Mesodermal cell (in vitro differentiated cells): ENCODE measurements around the gene FGFBP2.
"Not testable (repeated sequence)": the region's sequence is repeated elsewhere in the genome, so short reads cannot be mapped to it uniquely, and the experiment has no call there.

Experiments
- H3K27ac ChIP-seq: 2 replicates; pipeline ENCODE4 v1.7.0; 2013; ENCODE audit warnings: mild to moderate bottlenecking, low read depth, low read length, moderate library complexity; ENCODE audit not compliant: severe bottlenecking
- H3K36me3 ChIP-seq: 2 replicates; pipeline ENCODE4 v1.7.1; 2013; ENCODE audit warnings: mild to moderate bottlenecking, low read length, moderate library complexity; ENCODE audit not compliant: control insufficient read depth, insufficient read depth
- H3K4me1 ChIP-seq: one replicate; pipeline ENCODE4 v1.7.1; 2013; ENCODE audit warnings: mild to moderate bottlenecking, low read length; ENCODE audit not compliant: insufficient read depth, control insufficient read depth, poor library complexity, severe bottlenecking
- H3K4me3 ChIP-seq: 2 replicates; pipeline ENCODE4 v1.7.0; 2013; ENCODE audit warnings: low read length, control low read depth, mild to moderate bottlenecking; ENCODE audit not compliant: insufficient read depth, poor library complexity, severe bottlenecking; ENCODE audit errors: extremely low read depth
- H3K9me3 ChIP-seq: 2 replicates; pipeline ENCODE4 v1.7.1; 2013; ENCODE audit warnings: mild to moderate bottlenecking, low read length, moderate library complexity; ENCODE audit not compliant: control insufficient read depth
- WGBS, 2 experiments: methylation state at CpG; one replicate each; pipeline ENCODE4 v1.1.5; 2013; ENCODE audit warnings: missing lambda C conversion rate in 2 of 2; ENCODE audit not compliant: insufficient coverage in 2 of 2; 5-methylcytosine and 5-hydroxymethylcytosine counted together

FGFBP2 gene

DNA sequence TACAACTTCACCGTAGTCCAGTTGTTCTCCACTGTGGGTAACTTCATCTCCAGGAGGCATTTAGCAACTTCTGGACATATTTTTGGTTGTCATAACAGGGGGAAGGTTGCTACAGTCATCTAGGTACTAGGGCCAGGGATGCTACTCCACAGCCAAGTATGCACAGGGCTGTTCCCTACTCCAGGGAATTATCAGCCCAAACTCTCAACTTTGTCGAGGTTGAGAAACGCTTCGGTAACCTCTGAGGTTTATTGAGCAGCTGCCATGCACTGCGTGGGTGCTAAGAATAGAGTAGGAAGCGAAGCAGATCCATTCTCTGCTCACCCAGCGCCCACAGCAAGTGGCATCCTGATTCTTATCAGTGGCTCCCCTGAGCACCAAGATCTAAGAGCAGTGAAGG is 32.7 kb downstream of the FGFBP2 start:
- H3K9me3 ChIP-seq: no peaks in the 10 kb centered on the region
- no peaks in the 10 kb centered on the region for H3K36me3 ChIP-seq
- no peak overlapping the region for H3K4me3 ChIP-seq
- no peak overlapping the region for H3K27ac ChIP-seq
- no peaks in the 10 kb centered on the region for H3K4me1 ChIP-seq
- 96 to 100% methylated on average over 4 to 6 of the region's 7 CpGs for WGBS, 2 experiments

DNA sequence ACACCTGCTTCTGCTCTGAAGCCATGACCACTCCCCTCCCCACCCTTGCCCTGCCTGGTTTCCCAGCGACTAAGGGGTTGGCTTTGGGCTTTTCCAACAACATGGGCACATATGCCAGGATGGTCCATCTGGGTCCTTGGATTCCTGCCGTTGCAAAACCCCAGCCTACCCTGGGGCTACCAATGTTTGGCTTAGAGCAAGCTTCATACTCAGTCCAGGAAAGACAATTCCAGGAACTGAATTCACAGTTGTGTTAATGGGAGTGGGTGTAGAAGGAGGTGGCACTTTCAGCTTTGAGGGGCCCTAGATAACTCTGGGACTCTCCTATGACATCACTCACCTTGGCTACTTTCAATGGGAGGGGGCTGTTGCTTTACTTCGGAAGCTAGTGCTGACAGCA is 33.4 kb downstream of the FGFBP2 start:
- WGBS, 2 experiments: 88 to 90% methylated on average over 2 of the region's 3 CpGs
- H3K9me3 ChIP-seq: no peaks in the 10 kb centered on the region
- no peak overlapping the region for H3K4me3 ChIP-seq
- no peaks in the 10 kb centered on the region for H3K36me3 ChIP-seq
- H3K4me1 ChIP-seq: no peaks in the 10 kb centered on the region
- no peak overlapping the region for H3K27ac ChIP-seq

DNA sequence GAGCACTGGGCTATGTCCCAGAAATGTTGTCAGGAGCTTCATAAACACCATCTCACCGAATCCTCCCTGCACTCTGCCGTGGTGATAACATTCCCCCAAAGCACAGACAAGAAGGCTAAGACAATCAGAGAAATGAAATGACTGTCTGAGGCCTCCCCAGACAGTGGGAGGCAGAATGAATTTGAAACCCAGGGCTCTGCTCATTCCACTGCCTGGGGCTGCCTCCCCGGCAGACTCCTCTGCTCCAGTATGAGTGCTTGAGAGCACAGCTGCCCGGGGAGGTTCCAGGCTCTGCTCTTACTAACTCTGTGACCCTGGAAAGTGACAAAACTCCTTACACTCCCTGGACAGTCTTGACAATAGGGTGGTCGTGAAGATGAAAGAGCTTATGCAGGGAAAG is 34.1 kb downstream of the FGFBP2 start:
- no peak overlapping the region for H3K4me3 ChIP-seq
- no peaks in the 10 kb centered on the region for H3K4me1 ChIP-seq
- H3K27ac ChIP-seq: no peak overlapping the region
- no peaks in the 10 kb centered on the region for H3K36me3 ChIP-seq
- H3K9me3 ChIP-seq: no peaks in the 10 kb centered on the region
- 84 to 92% methylated on average over 3 to 5 of the region's 5 CpGs for WGBS, 2 experiments

DNA sequence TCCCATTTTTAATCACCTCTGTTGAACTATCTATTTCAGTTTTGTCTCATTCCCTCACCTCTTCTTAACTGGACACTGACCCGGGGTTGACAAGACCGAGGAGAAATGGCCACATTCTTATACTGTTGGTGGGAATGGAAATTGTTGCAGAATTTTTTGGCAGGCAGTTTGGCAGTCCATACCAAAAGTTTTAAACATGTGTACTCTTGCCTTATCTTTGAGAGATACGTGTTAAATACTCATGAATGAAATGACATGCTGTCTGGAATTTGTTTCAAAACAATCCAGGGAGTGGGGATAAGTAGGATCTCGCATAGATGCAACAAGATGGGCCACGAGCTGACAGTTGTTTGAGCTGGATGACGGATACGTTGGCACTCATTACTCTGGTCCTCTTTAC is 36.5 kb downstream of the FGFBP2 start:
- H3K4me3 ChIP-seq: no peak overlapping the region
- no peaks in the 10 kb centered on the region for H3K9me3 ChIP-seq
- H3K36me3 ChIP-seq: no peaks in the 10 kb centered on the region
- peaks cover 3% of the 10 kb centered on the region for H3K4me1 ChIP-seq
- WGBS, 2 experiments: 90 to 92% methylated on average over 4 of the region's 7 CpGs
- no peak overlapping the region for H3K27ac ChIP-seq

DNA sequence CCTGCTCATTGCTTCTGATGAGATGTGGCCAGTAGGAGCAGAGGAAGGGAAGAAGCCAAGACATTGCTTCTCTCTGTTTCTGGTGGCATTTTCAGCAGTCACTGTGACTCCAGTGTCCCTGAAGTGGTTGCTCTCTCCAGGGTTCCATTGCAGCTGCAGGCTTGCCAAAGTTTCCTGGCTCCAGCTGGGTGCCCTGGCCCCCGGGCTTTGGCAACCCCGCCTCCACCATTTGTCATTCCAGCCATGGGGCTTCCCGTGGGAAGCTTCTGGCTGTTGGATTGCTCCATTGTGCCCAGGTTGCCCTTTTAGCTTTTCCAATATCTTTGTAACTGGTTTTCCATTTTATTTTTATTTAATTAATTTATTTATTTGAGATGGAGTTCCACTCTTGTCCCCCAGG is 37.1 kb downstream of the FGFBP2 start:
- 83 to 86% methylated on average over 1 to 2 of the region's 3 CpGs for WGBS, 2 experiments
- Histone ChIP-seq H3K9me3 (no peaks in the 10 kb centered on the region), H3K4me3 (no peak overlapping the region), H3K36me3 (no peaks in the 10 kb centered on the region), H3K4me1 (peaks cover 9% of the 10 kb centered on the region), H3K27ac (no peak overlapping the region)

DNA sequence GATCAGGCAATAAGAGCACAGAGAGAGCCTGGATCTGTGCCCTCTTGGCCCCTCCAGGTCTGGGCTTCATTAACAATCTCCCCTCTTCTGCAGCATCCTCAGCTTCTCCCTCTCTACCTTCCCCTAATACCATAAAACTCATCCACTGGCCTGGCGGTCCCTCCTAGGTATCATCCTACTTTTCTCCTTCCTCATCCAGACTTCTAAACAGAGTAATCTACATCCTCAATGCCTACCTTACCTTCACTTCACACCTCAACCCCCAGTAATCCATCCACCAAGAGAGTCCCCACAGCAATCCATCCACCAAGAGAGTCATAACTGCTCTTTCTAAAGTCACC is 41.4 kb downstream of the FGFBP2 start:
- Histone ChIP-seq H3K9me3 (no peaks in the 10 kb centered on the region), H3K36me3 (no peaks in the 10 kb centered on the region), H3K4me1 (peaks cover 9% of the 10 kb centered on the region), H3K27ac (no peak overlapping the region), H3K4me3 (no peak overlapping the region)
- 90 to 100% methylated on average over 1 of the region's 1 CpG for WGBS, 2 experiments

- H3K4me3 ChIP-seq: no peak overlapping the region
- H3K4me1 ChIP-seq: peaks cover 9% of the 10 kb centered on the region
- H3K9me3 ChIP-seq: no peaks in the 10 kb centered on the region
- H3K36me3 ChIP-seq: no peaks in the 10 kb centered on the region
- 77 to 85% methylated on average over 1 of the region's 4 CpGs for WGBS, 2 experiments
- peak overlapping the region; percentile 91 for H3K27ac ChIP-seq
These were observed 42.0 kb downstream of the FGFBP2 start for GRCh38 chr4:15920723-15921591.

- 100% methylated on average over 2 to 3 of the region's 4 CpGs for WGBS, 2 experiments
- H3K27ac ChIP-seq: no peak overlapping the region
- H3K4me3 ChIP-seq: no peak overlapping the region
- no peaks in the 10 kb centered on the region for H3K36me3 ChIP-seq
- H3K4me1 ChIP-seq: peaks cover 9% of the 10 kb centered on the region
- H3K9me3 ChIP-seq: peaks cover 4% of the 10 kb centered on the region
These were observed 44.4 kb downstream of the FGFBP2 start for GRCh38 chr4:15918484-15919129.

- Histone ChIP-seq H3K4me1 (peaks cover 19% of the 10 kb centered on the region), H3K36me3 (no peaks in the 10 kb centered on the region), H3K4me3 (no peak overlapping the region), H3K27ac (no peak overlapping the region), H3K9me3 (peaks cover 4% of the 10 kb centered on the region)
- no CpG with 5 or more reads among the region's 2 CpGs for WGBS, 2 experiments
These were observed 45.7 kb downstream of the FGFBP2 start for GRCh38 chr4:15917297-15917696.

GRCh38 chr4:15916358-15916757 is 46.6 kb downstream of the FGFBP2 start:
- H3K9me3 ChIP-seq, H3K36me3 ChIP-seq, H3K4me3 ChIP-seq, H3K27ac ChIP-seq: not testable (repeated sequence)
- H3K4me1 ChIP-seq: peaks cover 14% of the 10 kb centered on the region
- WGBS, 2 experiments: 93 to 94% methylated on average over 2 to 3 of the region's 9 CpGs

- Histone ChIP-seq H3K27ac (no peak overlapping the region), H3K9me3 (peaks cover 4% of the 10 kb centered on the region), H3K36me3 (no peaks in the 10 kb centered on the region), H3K4me3 (no peak overlapping the region), H3K4me1 (peaks cover 10% of the 10 kb centered on the region)
- 80 to 100% methylated on average over 1 of the region's 2 CpGs for WGBS, 2 experiments
These were observed 48.2 kb downstream of the FGFBP2 start for GRCh38 chr4:15914736-15915135.
